WTC11 (cell line): ENCODE measurements around the gene CNTFR. TPM values are rescaled to one million over a fixed set of nuclear protein-coding genes. Genes with fewer than 3 reads are reported as not detected.

Experiments
- ATAC-seq: fragments of 200-7000 bp; cut with Tn5 transposase; 2 replicates; pipeline ENCODE4 v1.10.0; 2021; ENCODE audit warnings: mild to moderate bottlenecking, moderate library complexity
- CTCF ChIA-PET: fragments of 300-600 bp; sonication (Branson Sonifier 250); formaldehyde crosslinking; loops from one replicate; lab custom pipeline; 2021; ENCODE audit warnings: antibody characterized with exemption; lab: Charles Lee
- POLR2A ChIA-PET: fragments of 350-600 bp; sonication (Branson Sonifier 250); formaldehyde crosslinking; loops from one replicate; lab custom pipeline; 2021; ENCODE audit warnings: antibody characterized with exemption; lab: Charles Lee
- DNase-seq: peaks from one replicate; pipeline ENCODE4 v3.0.0; 2021; ENCODE audit warnings: low spot score
- H3K27ac Mint-ChIP-seq: 2 replicates; pipeline ENCODE4 v1.8.0; 2021; ENCODE audit warnings: mixed read lengths
- H3K27me3 Mint-ChIP-seq: 2 replicates; pipeline ENCODE4 v1.8.0; 2021; ENCODE audit warnings: low read depth, mild to moderate bottlenecking, moderate library complexity, mixed read lengths
- H3K36me3 Mint-ChIP-seq: 2 replicates; pipeline ENCODE4 v1.8.0; 2021; ENCODE audit warnings: mixed read lengths
- H3K4me1 Mint-ChIP-seq: 2 replicates; pipeline ENCODE4 v1.8.0; 2022; ENCODE audit warnings: mixed read lengths
- H3K4me3 Mint-ChIP-seq: 2 replicates; pipeline ENCODE4 v1.8.0; 2021; ENCODE audit warnings: mild to moderate bottlenecking, moderate library complexity, mixed read lengths
- H3K9me3 Mint-ChIP-seq: 2 replicates; pipeline ENCODE4 v1.8.0; 2021; ENCODE audit warnings: mixed read lengths
- AR ChIP-seq: fragments of 250-450 bp; sonication (Bioruptor Pico); IDR thresholded peaks from 2 replicates; pipeline ENCODE4 v1.9.0; 2021; ENCODE audit warnings: mild to moderate bottlenecking
- CBFB ChIP-seq: sonication (generic); formaldehyde crosslinking; IDR thresholded peaks from 2 replicates; pipeline ENCODE4 v1.8.1; 2022; ENCODE audit warnings: mild to moderate bottlenecking, low read depth, missing genetic modification reagents
- CTCF ChIP-seq: fragments of 200-600 bp; IDR thresholded peaks from 2 replicates; pipeline ENCODE4 v1.8.0; 2022; ENCODE audit warnings: antibody characterized with exemption
- E2F5 ChIP-seq: sonication (generic); formaldehyde crosslinking; IDR thresholded peaks from 2 replicates; pipeline ENCODE4 v1.8.1; 2022; ENCODE audit warnings: mild to moderate bottlenecking, moderate library complexity, missing genetic modification reagents
- ETV6 ChIP-seq: sonication (generic); formaldehyde crosslinking; IDR thresholded peaks from 2 replicates; pipeline ENCODE4 v1.8.1; 2022; ENCODE audit warnings: mild to moderate bottlenecking, missing genetic modification reagents
- IRF2 ChIP-seq: sonication (generic); formaldehyde crosslinking; IDR thresholded peaks from 2 replicates; pipeline ENCODE4 v1.8.0; 2022; ENCODE audit warnings: low read depth, missing genetic modification reagents, borderline replicate concordance
- JUN ChIP-seq: sonication (generic); formaldehyde crosslinking; IDR thresholded peaks from 2 replicates; pipeline ENCODE4 v1.8.0; 2023; ENCODE audit warnings: mild to moderate bottlenecking, missing genetic modification reagents
- MLX ChIP-seq: sonication (generic); formaldehyde crosslinking; IDR thresholded peaks from 2 replicates; pipeline ENCODE4 v1.8.1; 2023; ENCODE audit warnings: mild to moderate bottlenecking, missing genetic modification reagents, moderate library complexity
- NR3C1 ChIP-seq: sonication (generic); formaldehyde crosslinking; conservative IDR thresholded peaks from 2 replicates; pipeline ENCODE4 v1.8.1; 2023; ENCODE audit warnings: low read depth, mild to moderate bottlenecking, missing genetic modification reagents
- SOX15 ChIP-seq: fragments of 250-450 bp; sonication (Bioruptor Pico); IDR thresholded peaks from 2 replicates; pipeline ENCODE4 v1.9.0; 2021; ENCODE audit warnings: mild to moderate bottlenecking
- STAT6 ChIP-seq: sonication (generic); formaldehyde crosslinking; conservative IDR thresholded peaks from 2 replicates; pipeline ENCODE4 v1.8.1; 2023; ENCODE audit warnings: mild to moderate bottlenecking, low read depth, missing genetic modification reagents, moderate library complexity
- USF1 ChIP-seq: sonication (generic); formaldehyde crosslinking; IDR thresholded peaks from 2 replicates; pipeline ENCODE4 v1.8.0; 2022; ENCODE audit warnings: mild to moderate bottlenecking, missing genetic modification reagents
- ZBTB43 ChIP-seq: sonication (generic); formaldehyde crosslinking; IDR thresholded peaks from 2 replicates; pipeline ENCODE4 v1.8.1; 2023; ENCODE audit warnings: mild to moderate bottlenecking, missing genetic modification reagents
- ZNF121 ChIP-seq: sonication (generic); formaldehyde crosslinking; IDR thresholded peaks from 2 replicates; pipeline ENCODE4 v1.8.0; 2023; ENCODE audit warnings: missing genetic modification reagents
- ZNF396 ChIP-seq: fragments of 250-450 bp; sonication (Bioruptor Pico); IDR thresholded peaks from 2 replicates; pipeline ENCODE4 v1.8.0; 2021; ENCODE audit warnings: mild to moderate bottlenecking, moderate library complexity, borderline replicate concordance
- total RNA-seq: library from RNA; stranded (reverse); gene quantifications from 3 replicates; pipeline ENCODE4 v1.2.3, GENCODE V29; 2021

The CNTFR gene
- total RNA-seq, 1 experiment from 2014 or later: 18.0 TPM

- ChIA-PET POLR2A (no interaction called here), CTCF (interaction anchor here (1.0 to 8.5 kb wide), 6 partner anchors 11 to 138 kb away, joined by 3 to 112 read pairs (median 14); no protein-coding TSS in a partner anchor)
- Mint-ChIP-seq H3K36me3 (no peaks in the 10 kb centered on the region), H3K27me3 (peaks cover 3% of the 10 kb centered on the region; the same call in 1 of the 2 replicates), H3K4me3 (no peak overlapping the region), H3K4me1 (peaks cover 29% of the 10 kb centered on the region), H3K27ac (no peak overlapping the region), H3K9me3 (no peaks in the 10 kb centered on the region)
- ATAC-seq (no peak), DNase-seq (no peak)
- no peak for TF ChIP-seq E2F5 (CRISPR knock-in tag)
- no peak for TF ChIP-seq USF1
- no peak for TF ChIP-seq IRF2 (CRISPR knock-in tag)
- no peak for TF ChIP-seq ZNF396
- no peak for TF ChIP-seq ZBTB43 (CRISPR knock-in tag)
- no peak for TF ChIP-seq ETV6 (CRISPR knock-in tag)
- no peak for TF ChIP-seq STAT6 (CRISPR knock-in tag)
- TF ChIP-seq CBFB (CRISPR knock-in tag): no peak
- TF ChIP-seq SOX15 (CRISPR knock-in tag): no peak
- no peak for TF ChIP-seq AR (CRISPR knock-in tag)
- no peak for TF ChIP-seq JUN (CRISPR knock-in tag)
Measured at GRCh38 chr9:34564617-34565016, 24.9 kb downstream of the CNTFR start.

- H3K27me3 Mint-ChIP-seq: peaks cover 3% of the 10 kb centered on the region; the same call in 1 of the 2 replicates
- no peak for TF ChIP-seq JUN (CRISPR knock-in tag)
- no peak for TF ChIP-seq CBFB (CRISPR knock-in tag)
- TF ChIP-seq MLX: no peak
- no peak for TF ChIP-seq ZNF121 (CRISPR knock-in tag)
- no peak for TF ChIP-seq CTCF
- no peak for TF ChIP-seq NR3C1
- TF ChIP-seq, all 79 proteins: peak for 0
- H3K36me3 Mint-ChIP-seq: no peaks in the 10 kb centered on the region
- H3K27ac Mint-ChIP-seq: no peak overlapping the region
- ATAC-seq: no peak
- no peaks in the 10 kb centered on the region for H3K9me3 Mint-ChIP-seq
- CTCF ChIA-PET: interaction anchor here (0.6 to 8.5 kb wide), 16 partner anchors 8 to 159 kb away, joined by 3 to 112 read pairs (median 4); partner anchors contain the start of gene ENHO
- no peak for DNase-seq
- H3K4me3 Mint-ChIP-seq: no peak overlapping the region
- peaks cover 32% of the 10 kb centered on the region for H3K4me1 Mint-ChIP-seq
- POLR2A ChIA-PET: no interaction called here
Measured at GRCh38 chr9:34563262-34563661, 26.3 kb downstream of the CNTFR start.
